ENCODE measurements around the gene GLDC. TPM values are rescaled to one million over a fixed set of nuclear protein-coding genes. Genes with fewer than 3 reads are reported as not detected.
"Not testable (repeated sequence)": the region's sequence is repeated elsewhere in the genome, so short reads cannot be mapped to it uniquely, and the experiment has no call there.

GLDC gene
- 1 to 10 TPM; 1.1 to 1.5 TPM for total RNA-seq
- under 1 TPM; 0.10 to 0.42 TPM for polyA plus RNA-seq
- long read RNA-seq, donor 1: 0 reads
- long read RNA-seq, donor 2: 0 reads
- long read RNA-seq, donor 3: 0 reads
- long read RNA-seq, donor 4: 0 reads
- long read RNA-seq, donor 5: 0 reads

- H3K27ac ChIP-seq (ENCODE audit: low read depth in 1 of 2, low read length in 1 of 2): no peak within 1 kb of the TSS
- peak within 1 kb of the TSS; percentile 24 for H3K4me3 ChIP-seq
- ATAC-seq (ENCODE audit: insufficient read depth, low FRiP score) (peak; percentile 44), DNase-seq (peak; percentile 40 to 72 (median 69))
- H3K4me1 ChIP-seq (ENCODE audit: control insufficient read depth in 5 of 5, insufficient read depth in 5 of 5, low read length in 5 of 5): peaks cover 0 to 11% (median 6%) of the 10 kb centered on the region in 5 donors
- 3 to 5% methylated on average over 46 to 68 of the region's 68 CpGs for WGBS, 2 donors
- peak within 1 kb of the TSS; percentile 5 to 46 for H3K9ac ChIP-seq (ENCODE audit: insufficient read depth in 1 of 2, low read length in 2 of 2)
- H3K9me3 ChIP-seq (ENCODE audit: control insufficient read depth in 4 of 4, insufficient read depth in 3 of 4, low read length in 3 of 4): peaks cover 0 to 4% (median 0%) of the 10 kb centered on the region in 4 donors
- peaks cover 15 to 43% (median 41%) of the 10 kb centered on the region in 3 donors for H3K27me3 ChIP-seq (ENCODE audit: control insufficient read depth in 3 of 3, insufficient read depth in 3 of 3, low read length in 2 of 3)
- no peak for TF ChIP-seq CTCF (IDR thresholded peaks at IDR 0.05; ENCODE audit: control extremely low read depth, extremely low read depth)
- H3K36me3 ChIP-seq (ENCODE audit: control insufficient read depth in 4 of 4, insufficient read depth in 4 of 4, low read length in 4 of 4): no peaks in the 10 kb centered on the region
Measured at GRCh38 chr9:6645355-6646292, at the start of gene GLDC. TSS of gene GLDC (minus strand) at chr9:6645729. CDS start at chr9:6645499, 230 bp downstream.

GRCh38 chr9:6692881-6693361 lies 47.4 kb upstream of the GLDC start:
- WGBS, 2 donors: 76 to 87% methylated on average over 9 of the region's 9 CpGs
- no peaks in the 10 kb centered on the region for H3K36me3 ChIP-seq (ENCODE audit: control insufficient read depth in 4 of 4, insufficient read depth in 4 of 4, low read length in 4 of 4)
- no peak overlapping the region for H3K4me3 ChIP-seq
- DNase-seq (no peak), ATAC-seq (ENCODE audit: insufficient read depth, low FRiP score) (no peak)
- H3K27me3 ChIP-seq (ENCODE audit: control insufficient read depth in 3 of 3, insufficient read depth in 3 of 3, low read length in 2 of 3): no peaks in the 10 kb centered on the region
- no peak overlapping the region for H3K9ac ChIP-seq (ENCODE audit: insufficient read depth in 1 of 2, low read length in 2 of 2)
- no peak for TF ChIP-seq CTCF (IDR thresholded peaks at IDR 0.05; ENCODE audit: control extremely low read depth, extremely low read depth)
- H3K27ac ChIP-seq (ENCODE audit: low read depth in 1 of 2, low read length in 1 of 2): no peak overlapping the region
- no peaks in the 10 kb centered on the region for H3K9me3 ChIP-seq (ENCODE audit: control insufficient read depth in 4 of 4, insufficient read depth in 3 of 4, low read length in 3 of 4)
- H3K4me1 ChIP-seq (ENCODE audit: control insufficient read depth in 5 of 5, insufficient read depth in 5 of 5, low read length in 5 of 5): no peaks in the 10 kb centered on the region

DNA sequence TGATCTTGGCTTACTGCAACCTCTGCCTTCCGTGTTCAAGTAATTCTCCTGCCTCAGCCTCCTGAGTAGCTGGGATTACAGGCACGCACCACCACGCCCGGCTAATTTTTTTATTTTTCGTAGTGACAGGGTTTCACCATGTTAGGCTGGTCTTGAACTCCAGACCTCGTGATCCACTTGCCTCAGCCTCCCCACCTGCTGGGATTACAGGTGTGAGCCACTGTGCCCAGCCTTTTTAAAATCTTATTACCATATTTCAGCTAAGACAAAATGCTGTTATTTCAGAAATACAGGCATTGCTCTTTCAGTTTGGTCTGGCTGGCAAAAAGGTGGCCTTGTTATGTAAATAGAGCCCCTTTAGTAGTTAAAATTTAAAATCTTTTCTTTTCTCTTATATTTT lies 46.9 kb upstream of the GLDC start:
- DNase-seq (no peak), ATAC-seq (ENCODE audit: insufficient read depth, low FRiP score) (no peak)
- no peak for TF ChIP-seq CTCF (IDR thresholded peaks at IDR 0.05; ENCODE audit: control extremely low read depth, extremely low read depth)
- H3K36me3 ChIP-seq (ENCODE audit: control insufficient read depth in 4 of 4, insufficient read depth in 4 of 4, low read length in 4 of 4): peaks cover 0 to under 1% (median 0%) of the 10 kb centered on the region in 4 donors
- no peak overlapping the region for H3K27ac ChIP-seq (ENCODE audit: low read depth in 1 of 2, low read length in 1 of 2)
- no peaks in the 10 kb centered on the region for H3K9me3 ChIP-seq (ENCODE audit: control insufficient read depth in 4 of 4, insufficient read depth in 3 of 4, low read length in 3 of 4)
- no peak overlapping the region for H3K4me3 ChIP-seq
- H3K9ac ChIP-seq (ENCODE audit: insufficient read depth in 1 of 2, low read length in 2 of 2): no peak overlapping the region
- no peaks in the 10 kb centered on the region for H3K4me1 ChIP-seq (ENCODE audit: control insufficient read depth in 5 of 5, insufficient read depth in 5 of 5, low read length in 5 of 5)
- WGBS, 2 donors: 88 to 92% methylated on average over 6 of the region's 6 CpGs
- no peaks in the 10 kb centered on the region for H3K27me3 ChIP-seq (ENCODE audit: control insufficient read depth in 3 of 3, insufficient read depth in 3 of 3, low read length in 2 of 3)

DNA sequence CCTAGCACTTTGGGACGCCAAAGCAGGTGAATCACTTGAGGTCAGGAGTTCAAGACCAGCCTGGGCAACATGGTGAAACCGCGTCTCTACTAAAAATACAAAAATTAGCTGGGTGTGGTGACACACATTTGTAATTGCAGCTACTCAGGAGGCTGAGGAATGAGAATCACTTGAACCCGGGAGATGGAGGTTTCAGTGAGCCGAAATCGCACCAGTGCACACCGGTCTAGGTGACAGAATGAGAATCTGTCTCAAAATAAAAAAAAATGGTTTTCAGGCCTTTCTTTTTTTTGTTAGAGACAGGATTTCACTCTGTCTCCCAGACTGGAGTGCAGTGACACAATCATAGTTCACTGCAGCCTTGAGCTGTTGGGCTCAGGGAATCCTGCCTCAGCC lies 45.1 kb upstream of the GLDC start:
- H3K36me3 ChIP-seq (ENCODE audit: control insufficient read depth in 4 of 4, insufficient read depth in 4 of 4, low read length in 4 of 4); H3K9me3 ChIP-seq (ENCODE audit: control insufficient read depth in 4 of 4, insufficient read depth in 3 of 4, low read length in 3 of 4); ATAC-seq (ENCODE audit: insufficient read depth, low FRiP score); H3K27me3 ChIP-seq (ENCODE audit: control insufficient read depth in 3 of 3, insufficient read depth in 3 of 3, low read length in 2 of 3); H3K27ac ChIP-seq (ENCODE audit: low read depth in 1 of 2, low read length in 1 of 2); H3K9ac ChIP-seq (ENCODE audit: insufficient read depth in 1 of 2, low read length in 2 of 2); DNase-seq; H3K4me3 ChIP-seq; H3K4me1 ChIP-seq (ENCODE audit: control insufficient read depth in 5 of 5, insufficient read depth in 5 of 5, low read length in 5 of 5): not testable (repeated sequence)
- 95 to 96% methylated on average over 7 of the region's 7 CpGs for WGBS, 2 donors
